ENCODE results near the gene CNOT1. TPM values are rescaled to one million over a fixed set of nuclear protein-coding genes. Genes with fewer than 3 reads are reported as not detected.
A peak's percentile ranks its signal among the peaks of the same experiment; 100 is the strongest.
"Not testable (repeated sequence)": the region's sequence is repeated elsewhere in the genome, so short reads cannot be mapped to it uniquely, and the experiment has no call there.

The CNOT1 gene
- polyA plus RNA-seq, 3 donors from 2014 or later: 78.1 to 89.7 (median 85.1) TPM

DNA sequence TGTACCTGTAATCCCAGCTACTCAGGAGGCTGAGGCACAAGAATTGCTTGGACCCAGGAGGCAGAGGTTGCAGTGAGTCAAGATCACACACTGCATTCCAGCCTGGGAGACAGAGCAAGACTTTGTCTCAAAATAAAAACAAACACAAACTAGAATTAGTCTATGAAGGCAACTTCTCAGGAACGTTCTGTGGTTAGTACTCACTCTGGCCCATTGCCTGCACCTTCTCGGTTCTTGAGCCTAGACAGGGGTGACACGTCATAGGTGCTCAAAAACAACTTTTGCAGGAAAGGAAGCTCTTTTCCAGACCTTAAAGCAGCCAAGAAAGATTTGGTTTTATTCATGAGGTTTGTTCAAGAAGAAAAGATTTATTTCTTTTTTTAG, 22.3 kb upstream of the CNOT1 start:
- DNase-seq: no peak
- Mint-ChIP-seq H3K4me3 (no peak overlapping the region), H3K4me1 (no peaks in the 10 kb centered on the region)

GRCh38 chr16:58649707-58650106, 20.1 kb upstream of the CNOT1 start:
- H3K27me3 Mint-ChIP-seq (ENCODE audit: low read depth in 3 of 3): peaks cover 1 to 2% (median 2%) of the 10 kb centered on the region in 3 donors
- no peak for DNase-seq
- H3K36me3 Mint-ChIP-seq: no peaks in the 10 kb centered on the region
- H3K4me3 Mint-ChIP-seq: no peak overlapping the region
- H3K27ac Mint-ChIP-seq: no peak overlapping the region
- no peaks in the 10 kb centered on the region for H3K9me3 Mint-ChIP-seq
- H3K4me1 Mint-ChIP-seq: no peaks in the 10 kb centered on the region

More for the DNA sequence above, 22.3 kb upstream of the CNOT1 start:
- Mint-ChIP-seq H3K9me3 (no peaks in the 10 kb centered on the region), H3K27ac (no peak overlapping the region), H3K36me3 (no peaks in the 10 kb centered on the region), H3K27me3 (ENCODE audit: low read depth in 3 of 3) (peaks cover 0 to 2% (median 1%) of the 10 kb centered on the region in 3 donors)

- Mint-ChIP-seq H3K9me3 (no peaks in the 10 kb centered on the region), H3K27me3 (ENCODE audit: low read depth in 3 of 3) (peaks cover 1 to 2% (median 2%) of the 10 kb centered on the region in 3 donors), H3K27ac (no peak overlapping the region), H3K4me1 (no peaks in the 10 kb centered on the region), H3K36me3 (no peaks in the 10 kb centered on the region), H3K4me3 (no peak overlapping the region)
- no peak for DNase-seq
Observed at GRCh38 chr16:58647107-58647506, 17.5 kb upstream of the CNOT1 start.

GRCh38 chr16:58644765-58645487, 15.3 kb upstream of the CNOT1 start:
- H3K4me1 Mint-ChIP-seq: no peaks in the 10 kb centered on the region
- peaks cover 1 to 2% (median 2%) of the 10 kb centered on the region in 3 donors for H3K27me3 Mint-ChIP-seq (ENCODE audit: low read depth in 3 of 3)
- no peak overlapping the region for H3K27ac Mint-ChIP-seq
- H3K4me3 Mint-ChIP-seq: no peak overlapping the region
- DNase-seq: no peak
- no peaks in the 10 kb centered on the region for H3K9me3 Mint-ChIP-seq
- no peaks in the 10 kb centered on the region for H3K36me3 Mint-ChIP-seq

- no peak for DNase-seq
- Mint-ChIP-seq H3K9me3 (no peaks in the 10 kb centered on the region), H3K27ac (no peak overlapping the region), H3K4me1 (no peaks in the 10 kb centered on the region), H3K27me3 (ENCODE audit: low read depth in 3 of 3) (peaks cover 0 to 4% (median 1%) of the 10 kb centered on the region in 3 donors), H3K36me3 (no peaks in the 10 kb centered on the region), H3K4me3 (no peak overlapping the region)
Observed at GRCh38 chr16:58644108-58644507, 14.5 kb upstream of the CNOT1 start.

DNA sequence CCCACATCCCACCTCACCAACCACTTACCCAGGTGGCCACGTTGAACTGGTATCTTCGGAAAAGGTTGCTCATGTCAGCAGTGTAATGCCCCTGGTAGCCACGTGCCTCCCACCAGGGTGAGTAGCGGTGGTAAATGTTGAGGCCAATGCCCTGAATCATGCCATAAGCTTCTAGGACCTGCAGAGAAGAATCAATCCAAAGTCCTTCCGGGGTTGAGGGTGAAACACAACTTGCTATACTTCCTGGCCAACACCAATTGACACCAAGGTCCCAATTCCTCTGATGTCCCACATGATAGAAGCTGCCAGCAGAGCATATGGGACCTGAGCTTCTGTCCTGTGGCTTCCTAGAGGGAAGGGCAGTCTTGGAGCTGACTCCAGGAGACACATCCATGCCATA, 11.3 kb upstream of the CNOT1 start:
- no peak overlapping the region for H3K4me3 Mint-ChIP-seq
- peaks cover 0 to 4% (median 4%) of the 10 kb centered on the region in 3 donors for H3K27me3 Mint-ChIP-seq (ENCODE audit: low read depth in 3 of 3)
- H3K9me3 Mint-ChIP-seq: no peaks in the 10 kb centered on the region
- no peaks in the 10 kb centered on the region for H3K36me3 Mint-ChIP-seq
- H3K27ac Mint-ChIP-seq: no peak overlapping the region
- H3K4me1 Mint-ChIP-seq: no peaks in the 10 kb centered on the region
- DNase-seq: no peak

- no peaks in the 10 kb centered on the region for H3K36me3 Mint-ChIP-seq
- peaks cover 0 to 4% (median 3%) of the 10 kb centered on the region in 3 donors for H3K27me3 Mint-ChIP-seq (ENCODE audit: low read depth in 3 of 3)
- DNase-seq: no peak
- no peaks in the 10 kb centered on the region for H3K9me3 Mint-ChIP-seq
- no peak overlapping the region for H3K4me3 Mint-ChIP-seq
- H3K27ac Mint-ChIP-seq: no peak overlapping the region
- no peaks in the 10 kb centered on the region for H3K4me1 Mint-ChIP-seq
Observed at GRCh38 chr16:58639836-58640235, 10.2 kb upstream of the CNOT1 start.

- no peak overlapping the region for H3K4me3 Mint-ChIP-seq
- H3K27me3 Mint-ChIP-seq (ENCODE audit: low read depth in 3 of 3): peaks cover 0 to 4% (median 2%) of the 10 kb centered on the region in 3 donors
- H3K36me3 Mint-ChIP-seq: no peaks in the 10 kb centered on the region
- no peak for DNase-seq
- no peaks in the 10 kb centered on the region for H3K9me3 Mint-ChIP-seq
- no peaks in the 10 kb centered on the region for H3K4me1 Mint-ChIP-seq
- H3K27ac Mint-ChIP-seq: no peak overlapping the region
Observed at GRCh38 chr16:58639230-58639629, 9.6 kb upstream of the CNOT1 start.

DNA sequence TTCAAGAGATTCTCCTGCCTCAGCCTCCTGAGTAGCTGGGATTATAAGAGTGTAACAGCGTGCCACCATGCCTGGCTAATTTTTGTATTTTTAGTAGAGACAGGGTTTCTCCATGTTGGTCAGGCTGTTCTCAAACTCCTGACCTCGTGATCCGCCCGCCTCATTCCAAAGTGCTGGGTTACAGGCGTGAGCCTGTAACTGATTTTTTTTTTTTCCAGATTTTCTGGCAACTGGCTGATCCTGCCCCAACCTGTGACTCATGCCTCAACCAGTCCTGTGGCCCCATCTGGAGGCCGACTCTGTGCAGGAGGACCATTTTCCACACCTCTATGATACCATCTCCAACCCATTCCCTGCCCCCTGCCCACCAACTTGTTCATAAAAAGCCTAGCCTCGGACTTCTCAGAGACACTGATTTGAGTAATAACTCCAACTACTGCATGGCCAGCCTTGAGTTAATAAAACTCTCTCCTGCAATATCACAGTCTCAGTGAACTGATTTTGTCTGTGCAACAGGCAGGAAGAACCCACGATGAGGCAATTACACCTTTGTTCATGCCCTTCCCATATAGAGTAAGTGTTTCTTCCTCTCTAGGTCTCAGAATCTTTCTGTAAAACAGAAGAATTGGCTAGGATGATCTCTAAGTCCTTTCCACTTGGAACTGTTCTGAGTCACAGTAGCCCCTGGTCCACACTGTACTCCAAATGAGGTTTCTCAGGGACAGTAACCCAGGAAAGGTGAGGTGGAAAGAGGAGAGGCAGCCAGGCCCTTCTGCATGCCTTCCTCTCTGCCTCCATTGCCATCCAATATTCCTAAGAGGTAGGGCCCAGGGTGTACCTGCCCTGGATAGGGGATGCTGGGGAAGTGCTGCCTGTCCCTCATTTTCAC, 8.8 kb upstream of the CNOT1 start:
- H3K4me1 Mint-ChIP-seq: no peaks in the 10 kb centered on the region
- H3K27ac Mint-ChIP-seq: peak overlapping the region in 1 of 6 donors; percentile 48
- H3K4me3 Mint-ChIP-seq: no peak overlapping the region
- no peaks in the 10 kb centered on the region for H3K9me3 Mint-ChIP-seq
- DNase-seq: no peak
- H3K27me3 Mint-ChIP-seq (ENCODE audit: low read depth in 3 of 3): peaks cover 0 to 4% (median 2%) of the 10 kb centered on the region in 3 donors
- no peaks in the 10 kb centered on the region for H3K36me3 Mint-ChIP-seq

- not testable (repeated sequence) for DNase-seq; H3K9me3 Mint-ChIP-seq; H3K27me3 Mint-ChIP-seq (ENCODE audit: low read depth in 3 of 3); H3K4me1 Mint-ChIP-seq; H3K27ac Mint-ChIP-seq; H3K4me3 Mint-ChIP-seq; H3K36me3 Mint-ChIP-seq
Observed at GRCh38 chr16:58637021-58637420, 7.4 kb upstream of the CNOT1 start.

DNA sequence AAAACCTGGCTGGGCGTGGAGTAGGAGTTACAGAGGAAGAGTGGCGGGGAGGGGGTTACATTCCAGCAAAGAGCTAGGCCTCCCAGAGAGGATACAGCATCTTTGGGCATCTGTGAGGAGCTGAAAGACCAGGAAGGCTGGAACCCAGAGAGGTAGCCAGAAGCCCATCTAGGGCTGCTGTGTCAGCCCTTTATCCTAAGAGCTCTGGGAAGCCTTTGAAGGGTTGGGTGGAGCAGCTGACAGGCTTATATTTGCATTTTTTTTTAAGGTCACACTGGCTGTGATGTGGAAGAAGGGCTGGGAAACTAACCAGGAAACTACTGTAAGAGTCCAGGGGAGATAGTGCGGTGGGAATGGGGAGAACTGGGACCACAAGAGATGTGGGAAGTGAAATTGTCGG, 6.8 kb upstream of the CNOT1 start:
- Mint-ChIP-seq H3K27me3 (ENCODE audit: low read depth in 3 of 3) (peaks cover 0 to 5% (median 4%) of the 10 kb centered on the region in 3 donors), H3K4me1 (peaks cover under 1 to 3% of the 10 kb centered on the region in 2 donors), H3K27ac (peak overlapping the region in 1 of 6 donors; percentile 16), H3K9me3 (no peaks in the 10 kb centered on the region), H3K36me3 (no peaks in the 10 kb centered on the region), H3K4me3 (no peak overlapping the region)
- no peak for DNase-seq

GRCh38 chr16:58635502-58635901, 5.9 kb upstream of the CNOT1 start:
- no peak for DNase-seq
- no peaks in the 10 kb centered on the region for H3K36me3 Mint-ChIP-seq
- H3K9me3 Mint-ChIP-seq: no peaks in the 10 kb centered on the region
- H3K27ac Mint-ChIP-seq: no peak overlapping the region
- no peak overlapping the region for H3K4me3 Mint-ChIP-seq
- H3K27me3 Mint-ChIP-seq (ENCODE audit: low read depth in 3 of 3): peaks cover 0 to 5% (median 4%) of the 10 kb centered on the region in 3 donors
- peaks cover 4 to 7% of the 10 kb centered on the region in 2 donors for H3K4me1 Mint-ChIP-seq

GRCh38 chr16:58634265-58634802, 4.7 kb upstream of the CNOT1 start:
- no peak overlapping the region for H3K27ac Mint-ChIP-seq
- no peaks in the 10 kb centered on the region for H3K9me3 Mint-ChIP-seq
- peaks cover 10 to 13% of the 10 kb centered on the region in 2 donors for H3K4me1 Mint-ChIP-seq
- H3K27me3 Mint-ChIP-seq (ENCODE audit: low read depth in 3 of 3): peaks cover 9 to 14% (median 13%) of the 10 kb centered on the region in 3 donors
- no peaks in the 10 kb centered on the region for H3K36me3 Mint-ChIP-seq
- no peak overlapping the region for H3K4me3 Mint-ChIP-seq
- no peak for DNase-seq

Data from immature natural killer cell (primary cell).